HUDEP-2 (cell line): ENCODE results near the gene VWA8.
A peak's percentile ranks its signal among the peaks of the same experiment; 100 is the strongest.
"Not testable (repeated sequence)": the region's sequence is repeated elsewhere in the genome, so short reads cannot be mapped to it uniquely, and the experiment has no call there.

Experiments
- DNase-seq, 76 experiments: peaks; one replicate each; lab custom pipeline; 2025; ENCODE audit not compliant: unreplicated experiment in 76 of 76; lab: John Stamatoyannopoulos, UW

VWA8 gene

DNA sequence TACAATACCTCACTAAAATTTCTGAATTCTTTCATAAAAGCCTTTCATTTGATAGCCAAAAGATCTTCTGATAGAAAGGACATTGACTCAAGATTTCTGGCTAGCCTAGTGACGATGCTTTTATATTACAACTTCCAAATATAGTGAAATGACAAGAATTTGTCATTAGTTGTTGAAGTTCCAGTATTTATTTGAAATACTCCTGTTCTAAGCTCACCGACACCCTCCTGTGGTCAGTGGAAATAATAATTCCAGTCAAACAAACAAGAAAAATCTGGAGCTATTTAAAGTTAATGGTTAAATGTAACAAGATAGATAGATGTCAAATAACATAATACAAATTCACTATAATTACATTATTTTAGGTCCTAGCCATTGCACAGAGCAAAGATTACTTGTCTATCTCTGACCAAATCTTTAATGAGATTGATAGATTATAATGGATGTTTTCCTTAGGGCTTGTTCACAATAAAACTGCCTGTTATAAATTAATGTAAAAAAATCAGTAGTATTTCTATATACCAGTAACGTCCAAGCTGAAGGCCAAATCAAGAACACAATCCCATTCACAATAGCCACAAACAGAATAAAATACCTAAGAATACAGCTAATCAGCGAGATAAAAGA is 308.1 kb downstream of the VWA8 start:
- DNase-seq, result peak in 24 of 76 experiments; percentile 1 to 43 (median 11)

DNA sequence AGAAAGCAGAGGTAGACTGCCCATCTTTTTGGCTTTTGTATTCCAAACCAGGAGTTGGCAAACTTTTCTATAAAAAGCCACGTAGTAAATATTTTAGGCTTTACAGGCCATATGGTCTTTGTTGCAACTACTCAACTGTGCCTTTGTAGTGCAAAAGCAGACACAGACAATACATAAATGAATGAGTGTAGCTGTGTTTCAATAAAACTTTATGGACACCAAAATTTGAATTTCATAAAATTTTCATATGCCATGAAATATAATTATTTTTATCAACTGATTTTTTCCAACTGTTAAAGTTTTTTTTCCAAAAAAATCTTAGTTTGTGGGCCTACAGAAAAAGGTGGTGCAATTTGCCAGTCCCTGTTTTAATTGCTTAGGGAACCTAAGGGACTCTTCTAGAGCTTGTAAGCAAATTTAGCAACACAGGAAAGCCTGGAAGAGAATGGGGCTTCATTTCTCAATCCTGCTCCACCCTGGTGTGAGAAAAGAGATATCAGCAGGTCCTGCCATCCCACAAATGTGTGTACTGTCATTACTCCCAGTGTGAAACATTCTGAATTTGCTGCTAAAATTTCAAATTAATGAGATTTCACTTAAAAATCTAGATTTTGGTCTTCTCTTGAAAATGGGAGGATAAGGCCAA is 309.4 kb downstream of the VWA8 start:
- no peak for DNase-seq

DNA sequence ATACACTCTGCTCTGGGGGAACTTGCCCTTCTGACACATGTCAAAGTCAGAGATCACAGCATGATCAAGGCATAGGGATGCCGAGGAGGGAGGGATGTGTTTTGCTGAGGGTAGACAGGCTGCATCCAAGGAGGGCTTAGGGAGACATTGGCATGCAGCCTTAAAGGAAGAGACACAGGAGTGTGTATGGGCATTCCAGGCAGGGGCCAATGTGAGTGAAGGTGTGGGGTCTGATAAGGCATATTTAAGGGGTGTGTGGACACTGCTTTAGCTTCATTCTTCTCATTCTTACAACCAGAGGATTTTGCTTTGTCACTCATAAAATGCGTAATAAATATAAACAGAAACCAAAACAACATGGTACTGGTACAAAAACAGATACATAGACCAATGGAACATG is 310.2 kb downstream of the VWA8 start:
- DNase-seq, result no peak

DNA sequence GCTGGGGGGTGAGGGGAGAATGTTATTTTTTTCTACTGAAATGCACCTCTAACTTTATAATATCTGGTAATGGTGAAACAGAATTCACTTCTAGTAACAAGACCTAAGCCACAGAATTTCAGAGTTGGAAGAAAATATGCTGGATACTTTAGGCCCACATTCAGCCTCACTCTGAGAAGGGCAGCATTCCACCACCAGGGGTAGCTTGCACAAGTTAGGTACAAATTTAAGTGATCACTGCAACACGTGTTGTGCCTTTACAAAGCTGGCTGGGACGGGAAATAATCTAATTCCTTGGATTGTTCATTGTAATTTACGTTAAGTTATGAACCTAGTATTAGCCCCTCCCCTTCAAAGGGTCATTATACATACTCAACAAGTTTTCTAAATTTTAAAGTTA is 311.2 kb downstream of the VWA8 start:
- peak in 5 of 76 experiments; percentile 1 to 25 (median 3) for DNase-seq

DNA sequence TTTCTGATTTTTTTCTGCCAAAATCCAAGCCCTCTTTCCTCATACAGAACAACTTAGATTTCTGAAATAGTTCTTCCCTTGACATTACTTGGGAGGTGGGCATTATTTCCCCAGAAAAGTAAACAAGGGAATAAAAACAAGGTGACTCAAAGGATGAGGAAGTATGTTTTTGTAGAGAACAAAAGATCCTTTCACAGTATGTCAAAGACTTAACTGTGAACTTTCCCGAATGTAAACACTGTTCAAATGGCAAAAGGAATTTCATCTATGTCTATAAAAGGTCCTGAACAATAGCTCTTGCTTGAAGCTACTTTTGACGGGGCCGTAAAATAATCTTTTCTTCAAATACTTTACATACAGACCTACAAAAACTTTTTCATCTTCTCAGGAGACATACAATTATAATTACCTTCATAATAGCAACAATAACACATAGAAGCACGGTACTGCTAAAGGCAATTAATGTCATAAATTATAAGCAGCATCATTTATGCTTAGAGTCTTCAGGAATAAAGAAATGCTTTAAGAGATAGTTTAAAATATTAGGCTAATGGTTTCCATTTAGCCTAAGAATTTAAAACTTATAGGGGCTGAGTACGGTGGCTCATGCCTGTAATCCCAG is 312.5 kb downstream of the VWA8 start:
- no peak for DNase-seq

DNA sequence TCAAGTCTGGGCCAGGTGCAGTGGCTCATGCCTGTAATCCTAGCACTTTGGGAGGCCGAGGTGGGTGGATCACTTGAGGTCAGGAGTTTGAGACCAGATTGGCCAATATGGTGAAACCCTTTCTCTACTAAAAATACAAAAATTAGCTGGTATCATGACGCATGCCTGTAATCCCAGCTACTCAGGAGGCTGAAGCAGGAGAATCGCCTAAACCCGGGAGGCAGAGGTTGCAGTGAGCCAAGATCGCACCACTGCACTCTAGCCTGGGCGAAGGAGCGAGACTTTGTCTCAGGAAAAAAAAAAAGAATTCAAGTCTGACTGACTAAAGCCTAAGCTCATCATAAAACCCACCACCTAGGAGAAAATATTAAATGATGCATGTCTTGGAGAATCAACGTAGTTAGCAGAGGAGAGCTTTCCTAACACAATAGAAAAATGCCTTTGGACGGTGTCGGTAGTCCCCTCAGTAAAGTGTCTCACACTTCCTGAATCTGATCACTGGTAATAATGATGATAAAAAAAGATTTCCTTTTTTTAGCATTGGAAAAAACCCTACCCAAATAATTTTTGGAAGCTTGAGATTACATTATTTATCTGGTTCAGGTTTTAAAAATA is 313.1 kb downstream of the VWA8 start:
- not testable (repeated sequence) for DNase-seq

DNA sequence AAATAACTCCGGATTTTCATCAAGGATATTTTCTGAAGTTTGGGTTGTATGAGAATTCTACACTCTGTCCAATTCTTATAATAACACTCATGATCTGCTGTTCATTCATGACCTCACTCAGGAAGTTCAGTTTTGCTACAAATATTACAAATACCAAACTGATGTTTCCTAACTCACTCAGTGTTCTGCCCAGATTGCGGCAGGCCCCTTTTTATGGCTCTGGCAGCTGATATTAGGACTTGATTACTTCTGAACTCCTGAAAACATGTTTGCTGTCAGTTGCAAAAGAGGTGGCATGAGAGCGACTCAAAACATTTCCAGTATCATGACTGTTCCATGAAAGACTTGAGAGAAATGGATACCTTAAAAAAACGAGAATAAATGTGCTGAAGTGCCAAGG is 315.6 kb downstream of the VWA8 start:
- no peak for DNase-seq

DNA sequence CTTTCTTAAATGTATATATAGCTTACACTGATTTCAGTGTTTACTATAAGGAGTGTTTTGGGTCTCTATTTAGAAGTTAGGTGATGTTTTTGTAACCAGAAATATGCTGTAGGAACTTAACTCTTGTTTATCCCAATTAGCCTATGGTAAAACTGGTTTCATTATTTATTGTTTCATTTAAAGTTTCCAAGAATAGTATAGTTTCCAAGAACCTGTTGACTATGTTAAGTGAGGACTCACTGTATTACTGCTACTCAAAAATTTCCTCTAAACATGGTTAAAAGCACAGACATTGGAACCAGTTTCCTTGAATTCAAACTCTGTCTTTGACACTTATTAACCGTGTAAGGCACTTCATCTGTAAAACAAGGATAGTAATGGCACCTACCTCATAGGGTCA is 316.2 kb downstream of the VWA8 start:
- DNase-seq, result no peak

DNA sequence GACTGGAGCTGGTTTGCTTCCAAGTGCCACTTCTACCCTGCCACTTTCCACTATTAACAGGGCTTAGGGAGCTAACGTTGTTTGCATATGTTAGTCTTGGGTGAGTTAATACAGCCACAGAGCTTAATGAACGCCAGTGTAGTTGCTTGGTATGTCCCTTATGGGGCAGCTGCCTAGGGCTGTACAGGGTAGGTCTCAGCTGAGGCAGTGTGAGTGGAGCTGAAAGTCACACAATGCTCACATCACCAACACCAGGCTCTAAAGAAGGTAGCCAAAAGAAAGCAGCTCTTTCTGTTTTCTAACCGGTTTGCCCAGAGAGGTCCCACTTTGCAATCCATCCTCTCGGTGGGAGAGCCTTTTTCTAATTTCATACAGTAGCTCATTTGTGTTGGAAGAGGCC is 317.4 kb downstream of the VWA8 start:
- no peak for DNase-seq

DNA sequence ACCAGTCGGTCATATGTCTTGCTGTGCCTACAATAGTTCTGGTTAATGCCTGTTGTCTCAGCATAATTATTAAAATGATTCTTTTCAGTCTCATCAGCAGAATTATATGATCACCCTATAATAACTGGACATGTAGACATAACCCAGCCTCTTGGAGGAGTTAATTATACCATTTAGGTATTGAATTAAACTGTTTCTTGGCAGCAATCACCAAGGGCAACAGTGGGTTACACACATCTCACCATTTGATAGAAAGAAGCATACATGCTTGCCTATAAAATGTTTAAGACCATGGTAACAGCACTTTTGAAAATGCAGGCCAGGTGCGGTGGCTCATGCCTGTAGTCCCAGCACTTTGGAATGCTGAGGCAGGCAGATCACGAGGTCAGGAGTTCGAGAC is 318.9 kb downstream of the VWA8 start:
- DNase-seq, result no peak

DNA sequence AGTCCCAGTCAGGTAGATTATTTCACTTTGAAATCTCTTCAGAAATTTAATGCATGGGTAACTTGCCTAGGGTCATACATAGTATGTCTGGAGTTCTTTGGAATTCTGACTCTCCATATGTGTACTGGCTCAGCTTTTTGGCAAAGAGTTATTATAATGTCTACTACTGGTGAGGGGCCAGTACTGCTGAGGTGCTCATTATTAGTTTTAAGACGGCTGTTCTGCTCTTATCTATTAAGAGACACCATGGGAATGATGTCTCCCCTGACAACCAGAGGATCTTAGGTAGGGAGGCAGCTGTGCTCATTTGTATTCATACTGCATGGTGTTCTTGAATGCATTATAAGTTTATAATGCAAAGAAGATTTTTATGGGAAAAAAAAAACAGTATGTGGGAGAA is 319.5 kb downstream of the VWA8 start:
- DNase-seq, result no peak

DNA sequence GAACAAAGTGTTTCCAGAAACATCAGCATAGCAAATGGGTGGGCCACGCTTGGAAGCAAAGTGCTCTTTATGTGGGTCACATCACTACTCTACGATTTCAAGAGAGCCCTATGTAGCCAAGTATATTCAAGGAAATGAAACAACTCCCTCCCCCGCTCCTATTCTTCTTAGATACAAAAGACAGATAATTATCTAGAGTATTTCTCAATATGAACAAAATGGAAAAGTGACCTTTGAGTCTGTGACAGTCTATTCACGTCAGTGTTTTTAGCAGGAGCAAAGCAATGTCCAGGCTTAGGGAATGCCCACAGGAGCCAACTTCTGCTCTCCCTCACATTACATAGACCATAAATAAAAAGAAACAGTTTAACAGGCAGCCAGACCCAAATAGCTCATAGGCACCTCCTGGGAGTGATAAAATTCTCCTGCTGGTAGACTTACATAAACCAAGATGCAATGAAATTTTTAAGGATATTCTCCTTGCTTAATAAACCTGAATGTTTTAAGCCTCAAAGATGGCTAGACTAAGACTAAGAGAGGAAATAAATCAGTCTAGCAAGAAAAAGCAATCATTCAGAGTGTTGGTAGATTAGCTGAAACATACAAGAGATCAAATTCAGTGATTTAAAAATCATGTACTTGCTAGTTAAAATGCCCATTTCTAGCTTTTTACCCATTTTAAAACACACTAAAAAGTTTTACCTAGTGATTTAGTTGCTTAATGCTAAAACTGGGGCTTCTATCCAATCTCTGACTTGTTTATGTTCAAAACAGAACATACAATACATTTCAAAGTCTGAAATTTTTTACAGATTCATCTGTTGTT is 320.7 kb downstream of the VWA8 start:
- no peak for DNase-seq

DNA sequence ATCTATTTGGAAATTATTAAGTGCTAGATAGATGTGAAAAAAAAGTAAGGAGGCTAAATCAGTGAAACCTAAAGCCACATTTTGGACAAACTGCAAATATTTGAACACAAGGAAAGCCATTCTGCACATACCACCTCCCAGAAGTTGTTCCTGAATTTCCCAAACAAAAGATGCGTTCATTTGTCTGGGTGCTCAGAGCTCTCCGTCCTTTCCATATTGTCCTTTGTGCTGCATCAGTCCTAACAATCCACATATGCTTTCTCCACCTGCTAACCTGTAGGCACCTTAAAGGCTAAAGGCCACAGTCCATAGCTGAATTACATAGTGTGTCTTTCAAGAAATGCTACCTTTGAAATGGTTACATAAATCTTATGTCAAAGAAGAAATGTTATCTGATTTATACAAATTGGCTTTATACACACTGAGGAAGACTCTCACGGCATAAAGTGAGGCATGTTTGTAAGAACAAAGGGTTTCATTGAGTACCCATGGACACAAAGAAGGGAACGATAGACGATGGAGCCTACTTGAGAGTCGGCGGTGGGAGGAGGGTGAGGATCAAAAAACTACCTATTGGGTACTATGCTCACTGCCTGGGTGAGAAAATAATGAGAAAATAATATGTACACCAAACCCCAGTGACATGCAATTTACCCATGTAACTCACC is 321.5 kb downstream of the VWA8 start:
- DNase-seq, result no peak

DNA sequence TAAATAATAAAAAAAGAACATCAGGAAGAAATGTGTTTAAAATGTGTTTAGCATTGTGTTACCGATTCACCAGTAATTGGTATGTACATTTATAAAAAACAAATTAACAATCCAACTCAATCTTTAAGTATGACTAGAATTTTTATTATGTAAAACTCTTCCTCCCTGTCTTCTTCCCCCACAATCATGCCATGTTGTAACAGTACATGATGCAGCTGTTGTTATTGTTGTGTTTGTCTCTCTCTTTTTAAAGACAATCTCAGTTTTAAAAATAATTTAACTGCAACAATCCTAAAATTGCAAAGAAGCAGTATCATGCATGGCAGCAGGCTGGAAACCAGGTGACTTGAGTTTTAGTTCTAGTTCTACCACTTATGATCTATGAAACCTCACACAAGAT is 323.3 kb downstream of the VWA8 start:
- no peak for DNase-seq

DNA sequence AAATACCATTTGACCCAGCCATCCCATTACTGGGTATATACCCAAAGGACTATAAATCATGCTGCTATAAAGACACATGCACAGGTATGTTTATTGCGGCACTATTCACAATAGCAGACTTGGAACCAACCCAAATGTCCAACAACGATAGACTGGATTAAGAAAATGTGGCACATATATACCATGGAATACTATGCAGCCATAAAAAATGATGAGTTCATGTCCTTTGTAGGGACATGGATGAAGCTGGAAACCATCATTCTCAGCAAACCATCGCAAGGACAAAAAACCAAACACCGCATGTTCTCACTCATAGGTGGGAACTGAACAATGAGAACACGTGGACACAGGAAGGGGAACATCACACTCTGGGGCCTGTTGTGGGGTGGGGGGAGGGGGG is 323.9 kb downstream of the VWA8 start:
- not testable (repeated sequence) for DNase-seq

DNA sequence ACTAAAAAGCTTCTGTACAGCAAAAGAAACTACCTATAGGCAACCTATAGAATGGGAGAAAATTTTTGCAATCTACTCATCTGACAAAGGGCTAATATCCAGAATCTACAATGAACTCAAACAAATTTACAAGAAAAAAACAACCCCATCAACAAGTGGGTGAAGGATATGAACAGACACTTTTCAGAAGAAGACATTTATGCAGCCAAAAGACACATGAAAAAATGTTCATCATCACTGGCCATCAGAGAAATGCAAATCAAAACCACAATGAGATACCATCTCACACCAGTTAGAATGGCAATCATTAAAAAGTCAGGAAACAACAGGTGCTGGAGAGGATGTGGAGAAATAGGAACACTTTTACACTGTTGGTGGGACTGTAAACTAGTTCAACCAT is 324.3 kb downstream of the VWA8 start:
- not testable (repeated sequence) for DNase-seq

DNA sequence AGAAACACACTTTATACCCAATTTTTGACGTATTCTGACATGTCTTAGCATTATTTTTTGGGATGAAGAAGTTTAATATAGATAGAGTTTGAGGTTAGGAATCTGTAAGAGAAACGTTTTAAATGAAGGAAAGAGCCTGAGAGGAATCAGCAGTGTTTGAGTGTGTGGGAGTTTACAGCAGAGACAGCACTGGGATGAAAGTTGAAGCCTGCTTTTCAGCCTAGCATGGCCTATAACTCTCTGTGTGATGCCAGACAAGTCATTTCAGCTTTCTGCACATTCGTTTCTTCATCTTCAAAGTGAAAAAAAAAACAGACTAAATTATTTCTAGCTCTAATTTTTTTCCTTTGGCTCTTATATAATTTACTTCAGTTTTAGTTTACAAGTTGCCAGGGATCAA is 326.5 kb downstream of the VWA8 start:
- DNase-seq, result no peak

DNA sequence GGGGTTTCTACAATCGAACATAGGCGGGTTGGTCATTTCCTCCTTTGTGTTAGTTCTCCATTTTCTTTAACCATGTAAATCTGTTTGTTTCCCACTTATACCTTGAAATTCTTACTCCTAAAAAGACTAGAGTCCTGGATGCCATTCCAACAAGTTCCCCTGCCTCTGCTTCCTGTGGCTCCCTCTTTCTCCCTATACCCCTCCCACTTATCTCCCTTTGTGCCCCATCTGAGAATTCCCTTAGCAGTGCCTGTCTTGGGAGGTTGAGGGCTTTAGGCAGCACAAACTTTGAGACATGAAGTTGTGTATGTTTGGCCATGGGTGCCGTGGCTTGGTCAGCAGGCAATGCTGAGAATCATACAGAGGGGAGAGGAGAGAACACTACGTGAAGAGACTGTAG is 327.1 kb downstream of the VWA8 start:
- DNase-seq, result no peak

DNA sequence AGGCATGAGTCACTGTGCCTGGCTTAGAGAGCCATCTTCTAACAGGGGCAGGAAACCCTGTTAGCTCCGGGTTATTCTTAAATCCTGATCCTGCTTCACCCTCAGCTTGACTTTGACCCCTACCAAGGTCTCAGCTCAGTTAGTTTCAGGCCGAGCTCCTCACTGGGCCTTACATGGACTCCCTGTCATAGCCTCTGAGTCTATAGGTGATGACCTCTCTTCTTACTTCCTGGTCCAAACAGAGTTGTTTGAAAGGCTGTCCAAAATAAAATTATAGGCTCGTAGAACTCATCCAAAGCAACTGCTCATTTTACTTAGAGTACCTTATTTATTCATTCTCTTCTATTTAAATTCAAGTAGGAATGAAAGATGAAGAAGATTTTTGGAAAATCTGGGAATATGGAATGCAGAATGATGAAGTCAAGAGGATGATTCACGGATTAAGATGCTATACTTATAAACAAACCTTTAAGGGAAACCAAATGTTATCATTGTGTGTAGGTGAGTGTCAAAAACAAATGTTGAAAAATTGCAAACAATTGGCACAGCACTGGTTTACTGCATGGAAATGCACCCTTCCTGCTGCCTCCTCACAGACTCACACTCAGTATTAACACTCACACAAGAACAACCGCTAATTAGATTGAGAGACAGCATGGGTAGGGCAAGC is 329.5 kb downstream of the VWA8 start:
- DNase-seq, result no peak

DNA sequence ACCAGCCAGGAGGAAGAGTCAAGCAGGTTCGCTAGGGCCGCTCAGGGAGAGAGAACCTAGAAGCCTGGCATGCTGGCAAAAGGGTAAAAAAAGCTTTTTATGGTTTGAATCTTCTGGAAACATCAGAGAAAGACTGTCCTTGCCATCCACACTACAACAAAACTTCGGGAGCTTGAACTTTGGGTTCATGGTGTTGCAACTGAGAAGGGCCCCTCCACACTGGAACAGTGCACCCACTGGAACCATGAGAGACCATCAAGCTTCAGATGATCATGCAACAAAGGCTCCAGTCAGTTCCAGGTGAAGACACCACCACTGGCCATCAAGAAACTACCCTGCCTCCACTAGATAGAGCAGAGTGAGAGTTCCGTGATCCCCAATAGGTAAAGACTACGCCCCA is 333.5 kb downstream of the VWA8 start:
- DNase-seq, result no peak
